Gastrocnemius medialis (tissue), 4 donors: ENCODE data around the gene PROX1. TPM values are rescaled to one million over a fixed set of nuclear protein-coding genes. Genes with fewer than 3 reads are reported as not detected.

Experiments
- ATAC-seq, 2 donors: fragments of 150-250 bp; one replicate each; pipeline ENCODE4 v1.9.1; 2016
- DNase-seq, 2 donors: peaks; one replicate each; pipeline ENCODE4 v3.0.0-alpha.2; 2019
- H3K27ac ChIP-seq, 4 donors: fragments of 200-600 bp; sonication (generic); 1 replicate in 1 of 4; 2 replicates in 3 of 4; pipeline ENCODE4 v1.5.1; 2016 to 2018; ENCODE audit warnings: mild to moderate bottlenecking in 2 of 4, moderate library complexity in 1 of 4
- H3K27me3 ChIP-seq, 3 donors: fragments of 200-600 bp; sonication (generic) in 2 of 3; 1 replicate in 1 of 3; 2 replicates in 2 of 3; pipeline versions ENCODE4 v1.5.1 to v1.6.0; 2016 to 2019; ENCODE audit warnings: mild to moderate bottlenecking in 1 of 3, moderate library complexity in 1 of 3
- H3K36me3 ChIP-seq, 2 donors: fragments of 200-600 bp; sonication (generic) in 1 of 2; one replicate each; pipeline ENCODE4 v1.5.1; 2017 to 2018
- H3K4me1 ChIP-seq, 2 donors: fragments of 200-600 bp; sonication (generic) in 1 of 2; one replicate each; pipeline ENCODE4 v1.5.1; 2016 to 2017; ENCODE audit warnings: mild to moderate bottlenecking in 2 of 2
- H3K4me3 ChIP-seq, 4 donors: fragments of 200-600 bp; sonication (generic) in 3 of 4; 1 replicate in 1 of 4; 2 replicates in 3 of 4; pipeline ENCODE4 v1.5.1; 2016 to 2019; ENCODE audit warnings: mild to moderate bottlenecking in 2 of 4
- H3K9me3 ChIP-seq, 3 donors: fragments of 200-600 bp; sonication (generic) in 2 of 3; 1 replicate in 1 of 3; 2 replicates in 2 of 3; pipeline ENCODE4 v1.5.1; 2016 to 2019
- CTCF ChIP-seq, 5 experiments: fragments of 450-650 bp in 3 of 5; fragments of 200-600 bp in 2 of 5; sonication (generic) in 2 of 5; IDR thresholded peaks in 4 of 5; conservative IDR thresholded peaks in 1 of 5; 1 replicate in 4 of 5; 2 replicates in 1 of 5; pipeline ENCODE4 v1.5.1; 2016 to 2019; ENCODE audit warnings: antibody characterized with exemption in 5 of 5, mild to moderate bottlenecking in 3 of 5, moderate library complexity in 3 of 5
- POLR2A ChIP-seq, 2 donors: fragments of 450-650 bp; IDR thresholded peaks; one replicate each; pipeline ENCODE4 v1.6.1; 2017; ENCODE audit warnings: antibody characterized with exemption in 2 of 2, mild to moderate bottlenecking in 2 of 2, moderate library complexity in 2 of 2
- in situ Hi-C, 4 donors: fragments of 200-750 bp; cut with MboI; loops; one replicate each; pipeline versions ENCODE4 v1.15.0 to v1.8.0; 2017; ENCODE audit warnings: low sequenced_read_pairs in 4 of 4
- intact Hi-C: fragments of 100-400 bp; cut with DNase I; formaldehyde crosslinking; loops from one replicate; pipeline ENCODE4 v1.15.1; 2023; ENCODE audit warnings: low total_unique reads
- total RNA-seq, 4 donors: library from RNA; depleted of rRNA; stranded (reverse); fragments of >200 nt; gene quantifications; one replicate each; pipeline versions ENCODE4 v1.1.0 to v1.2.3, GENCODE V29; 2016

Gene PROX1
- total RNA-seq, 4 donors from 2014 or later: 4.1 to 8.0 (median 5.5) TPM

GRCh38 chr1:213982672-213983492 is 4.9 kb upstream of the PROX1 start:
- Histone ChIP-seq H3K9me3 (no peaks in the 10 kb centered on the region), H3K27ac (peak overlapping the region in 2 of 4 donors; percentile 22 to 50), H3K36me3 (no peaks in the 10 kb centered on the region), H3K27me3 (peaks cover 24 to 39% (median 38%) of the 10 kb centered on the region in 3 donors), H3K4me3 (peak overlapping the region; percentile 49 to 73 (median 62)), H3K4me1 (peaks cover 11 to 19% of the 10 kb centered on the region in 2 donors)
- in situ Hi-C loops: no loop called here
- DNase-seq (no peak), ATAC-seq (no peak)
- TF ChIP-seq POLR2A (IDR thresholded peaks at IDR 0.05): no peak
- TF ChIP-seq CTCF (IDR thresholded peaks at IDR 0.05 in 4 of 5, conservative IDR thresholded peaks at IDR 0.05 in 1 of 5): no peak
- intact Hi-C loops: no loop called here

DNA sequence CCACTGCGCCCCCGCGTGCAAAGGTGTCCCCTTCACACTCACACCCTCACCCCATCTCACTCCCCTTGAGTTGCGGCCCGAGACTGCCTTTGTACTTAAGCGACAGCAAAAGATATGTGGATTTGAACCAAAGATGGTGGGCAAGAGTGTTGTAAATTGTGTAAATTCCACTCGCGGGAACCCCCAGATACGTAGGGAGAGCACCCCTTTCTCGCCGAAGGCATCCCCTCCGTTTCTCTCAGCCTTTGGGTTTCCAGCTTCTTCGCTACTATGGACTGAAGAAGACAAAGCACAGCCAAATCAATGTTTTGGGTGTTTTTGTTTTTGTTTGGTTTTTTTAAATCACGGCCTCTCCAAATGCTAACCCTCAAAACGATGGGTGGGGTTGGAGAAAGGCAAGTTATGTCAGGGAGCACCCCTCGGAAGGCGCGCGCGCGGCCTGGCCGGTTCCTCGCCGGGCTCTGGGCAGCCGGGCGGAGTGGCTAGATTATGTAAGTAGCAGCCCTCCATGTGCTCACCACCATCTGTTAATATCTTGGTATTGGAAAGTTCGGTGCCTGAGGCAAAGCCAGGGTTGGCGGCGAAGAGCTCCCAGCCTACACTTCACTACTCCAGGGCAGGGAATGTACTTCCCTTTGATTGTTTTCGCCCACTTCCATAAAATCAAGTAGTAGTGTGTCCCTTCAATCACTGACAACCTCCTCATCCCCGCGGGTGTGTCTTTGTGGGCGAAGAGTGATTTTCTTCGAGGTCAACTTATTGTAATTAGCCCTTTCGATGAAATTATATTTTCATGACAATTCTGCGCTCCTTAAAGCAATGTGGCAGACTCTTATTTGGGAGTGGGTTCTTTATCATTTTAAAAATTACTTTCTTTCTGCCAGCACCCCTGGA is 4.0 kb upstream of the PROX1 start:
- in situ Hi-C loops: no loop called here
- ATAC-seq: no peak
- Histone ChIP-seq H3K27ac (peak overlapping the region in 2 of 4 donors; percentile 22 to 50), H3K4me3 (peak overlapping the region; percentile 49 to 73 (median 62)), H3K4me1 (peaks cover 12 to 19% of the 10 kb centered on the region in 2 donors), H3K27me3 (peaks cover 24 to 39% (median 38%) of the 10 kb centered on the region in 3 donors), H3K9me3 (no peaks in the 10 kb centered on the region), H3K36me3 (no peaks in the 10 kb centered on the region)
- DNase-seq: no peak
- TF ChIP-seq CTCF (IDR thresholded peaks at IDR 0.05 in 4 of 5, conservative IDR thresholded peaks at IDR 0.05 in 1 of 5): no peak
- no peak for TF ChIP-seq POLR2A (IDR thresholded peaks at IDR 0.05)
- intact Hi-C loops: no loop called here

GRCh38 chr1:213984387-213985208 is 3.2 kb upstream of the PROX1 start:
- in situ Hi-C loops: no loop called here

More at GRCh38 chr1:213984387-213985208, 3.2 kb upstream of the PROX1 start:
- Histone ChIP-seq H3K27me3 (peaks cover 22 to 38% (median 35%) of the 10 kb centered on the region in 3 donors), H3K36me3 (no peaks in the 10 kb centered on the region), H3K9me3 (no peaks in the 10 kb centered on the region), H3K4me1 (peaks cover 21 to 22% of the 10 kb centered on the region in 2 donors), H3K27ac (no peak overlapping the region), H3K4me3 (no peak overlapping the region)
- no peak for DNase-seq
- intact Hi-C loops: loop anchor here (5.0 kb wide), 1 partner anchor 138 kb away; no protein-coding TSS in a partner anchor
- ATAC-seq: no peak
- TF ChIP-seq POLR2A (IDR thresholded peaks at IDR 0.05) (no peak), CTCF (IDR thresholded peaks at IDR 0.05 in 4 of 5, conservative IDR thresholded peaks at IDR 0.05 in 1 of 5) (no peak)
